Left lung (tissue), 10 donors: ENCODE measurements around the gene PCSK1N. TPM values are rescaled to one million over a fixed set of nuclear protein-coding genes. Genes with fewer than 3 reads are reported as not detected.

ENCODE experiments used
- ATAC-seq: fragments of 200-7000 bp; cut with Tn5 transposase; one replicate; pipeline ENCODE4 v1.9.1; 2020; ENCODE audit warnings: moderate library complexity
- DNase-seq, 4 donors: peaks; one replicate each; pipeline ENCODE4 v3.0.0-alpha.2; 2013 to 2020
- H3K27ac ChIP-seq, 2 donors: fragments of 200-600 bp; sonication (generic) in 1 of 2; one replicate each; pipeline versions ENCODE4 v1.5.0 to v1.8.0; 2020 to 2021
- H3K27me3 ChIP-seq, 2 donors: fragments of 200-600 bp; sonication (generic) in 1 of 2; one replicate each; pipeline versions ENCODE4 v1.5.0 to v1.8.0; 2020 to 2021
- H3K36me3 ChIP-seq, 2 donors: fragments of 200-600 bp; sonication (generic) in 1 of 2; one replicate each; pipeline versions ENCODE4 v1.5.0 to v1.8.0; 2020 to 2021
- H3K4me1 ChIP-seq, 2 donors: fragments of 200-600 bp; one replicate each; pipeline ENCODE4 v1.8.0; 2021
- H3K4me3 ChIP-seq, 2 donors: fragments of 200-600 bp; sonication (generic) in 1 of 2; one replicate each; pipeline versions ENCODE4 v1.5.0 to v1.8.0; 2020 to 2021; ENCODE audit warnings: mild to moderate bottlenecking in 1 of 2
- H3K9me3 ChIP-seq, 2 donors: fragments of 200-600 bp; sonication (generic) in 1 of 2; one replicate each; pipeline versions ENCODE4 v1.5.0 to v1.8.0; 2020 to 2021
- CTCF ChIP-seq, 2 donors: fragments of 200-600 bp; sonication (generic) in 1 of 2; IDR thresholded peaks; one replicate each; pipeline versions ENCODE4 v1.5.0 to v1.8.0; 2021; ENCODE audit warnings: antibody characterized with exemption in 2 of 2
- intact Hi-C, 2 donors: fragments of 100-400 bp; cut with DNase I; formaldehyde crosslinking; loops; one replicate each; pipeline versions ENCODE4 v1.11.2 to v1.14.2; 2022
- polyA plus RNA-seq, 6 donors: library from polyadenylated mRNA; unstranded; fragments of 120-200 nt; gene quantifications; one replicate each; pipeline ENCODE4 v1.2.1, GENCODE V29; 2013; ENCODE audit not compliant: insufficient read length in 6 of 6
- total RNA-seq, 2 donors: library from RNA; stranded (reverse); fragmentation: NEBNext Ultra II Directional; extraction: Animal tissue kit (Norgen Biotek cat#: 25700); gene quantifications; one replicate each; pipeline ENCODE4 v1.2.1, GENCODE V29; 2021
- donor health status: DM: no; HTN: yes; CAD: no.
- donor health status: DM: no; HTN: no; CAD: no.

Gene PCSK1N
- total and polyA plus RNA-seq, 8 donors, result 1.4 to 4.9 (median 3.4) TPM

- no peaks in the 10 kb centered on the region for H3K27me3 ChIP-seq
- no peaks in the 10 kb centered on the region for H3K36me3 ChIP-seq
- no peak for TF ChIP-seq CTCF (IDR thresholded peaks at IDR 0.05)
- DNase-seq, result no peak
- no peak overlapping the region for H3K4me3 ChIP-seq
- H3K9me3 ChIP-seq, result no peaks in the 10 kb centered on the region
- no peak overlapping the region for H3K27ac ChIP-seq
- H3K4me1 ChIP-seq, result no peaks in the 10 kb centered on the region
- ATAC-seq, result no peak
- intact Hi-C loops, result no loop called here
Measured at GRCh38 chrX:48792219-48792618, 43.2 kb downstream of the PCSK1N start.

- ATAC-seq (no peak), DNase-seq (no peak)
- H3K27ac ChIP-seq, result no peak overlapping the region
- intact Hi-C loops, result no loop called here
- no peak for TF ChIP-seq CTCF (IDR thresholded peaks at IDR 0.05)
- no peaks in the 10 kb centered on the region for H3K36me3 ChIP-seq
- H3K27me3 ChIP-seq, result no peaks in the 10 kb centered on the region
- H3K4me1 ChIP-seq, result no peaks in the 10 kb centered on the region
- H3K9me3 ChIP-seq, result no peaks in the 10 kb centered on the region
- H3K4me3 ChIP-seq, result no peak overlapping the region
Measured at GRCh38 chrX:48791063-48791820, 44.2 kb downstream of the PCSK1N start.

GRCh38 chrX:48790477-48790876, 44.9 kb downstream of the PCSK1N start:
- intact Hi-C loops, result no loop called here

GRCh38 chrX:48789366-48790220, 45.8 kb downstream of the PCSK1N start:
- no peaks in the 10 kb centered on the region for H3K36me3 ChIP-seq
- TF ChIP-seq CTCF (IDR thresholded peaks at IDR 0.05), result no peak

More at GRCh38 chrX:48790477-48790876, 44.9 kb downstream of the PCSK1N start:
- Histone ChIP-seq H3K36me3 (no peaks in the 10 kb centered on the region), H3K4me3 (no peak overlapping the region), H3K27me3 (no peaks in the 10 kb centered on the region), H3K27ac (no peak overlapping the region), H3K4me1 (no peaks in the 10 kb centered on the region), H3K9me3 (no peaks in the 10 kb centered on the region)
- no peak for DNase-seq
- no peak for ATAC-seq
- TF ChIP-seq CTCF (IDR thresholded peaks at IDR 0.05), result no peak

More at GRCh38 chrX:48789366-48790220, 45.8 kb downstream of the PCSK1N start:
- no peaks in the 10 kb centered on the region for H3K4me1 ChIP-seq
- intact Hi-C loops, result no loop called here
- no peak overlapping the region for H3K4me3 ChIP-seq
- no peaks in the 10 kb centered on the region for H3K9me3 ChIP-seq
- ATAC-seq, result no peak
- H3K27me3 ChIP-seq, result no peaks in the 10 kb centered on the region
- no peak overlapping the region for H3K27ac ChIP-seq
- no peak for DNase-seq
